PC-9 (cell line): ENCODE results near the gene EVI5L.

Experiments used
- CTCF ChIP-seq: fragments of 200-600 bp; sonication (generic); conservative IDR thresholded peaks from 2 replicates; pipeline ENCODE4 v1.6.1; 2017; ENCODE audit warnings: mixed run types, antibody characterized with exemption, mild to moderate bottlenecking, moderate library complexity
- EZH2 ChIP-seq: fragments of 200-600 bp; sonication (generic); IDR thresholded peaks from 2 replicates; pipeline ENCODE4 v1.8.0; 2017; ENCODE audit warnings: antibody characterized with exemption, low read depth

- TF ChIP-seq CTCF (no peak), EZH2 (no peak)
Observed at GRCh38 chr19:7811989-7812388, 18.0 kb upstream of the EVI5L start.
